ENCODE measurements around the gene C1QTNF6. TPM values are rescaled to one million over a fixed set of nuclear protein-coding genes. Genes with fewer than 3 reads are reported as not detected.

Gene C1QTNF6
- total and polyA plus RNA-seq, 10 of the 15 experiments (the other 5 are each of a cell fraction or from before 2014, with no cell fraction given) = 0.16 to 4.1 (median 1.3) TPM

- no peak for TF ChIP-seq ATF2 (IDR thresholded peaks at IDR 0.05; ENCODE audit: low read length)
- no peak for TF ChIP-seq HSF1 (IDR thresholded peaks at IDR 0.05; ENCODE audit: low read depth, low read length)
- TF ChIP-seq SIN3A (IDR thresholded peaks at IDR 0.05; ENCODE audit: low read depth, low read length) = no peak
- no peak for TF ChIP-seq ASH2L (IDR thresholded peaks at IDR 0.05; ENCODE audit: borderline replicate concordance, low read depth)
- TF ChIP-seq E2F4 (IDR thresholded peaks at IDR 0.05; ENCODE audit: low read depth, low read length) = no peak
- TF ChIP-seq NRF1 (conservative IDR thresholded peaks at IDR 0.05; ENCODE audit: low read depth, low read length) = no peak
- no peak for TF ChIP-seq SRF (IDR thresholded peaks at IDR 0.05; ENCODE audit: low read depth in 2 of 2, low read length in 2 of 2)
- TF ChIP-seq TCF7 (IDR thresholded peaks at IDR 0.05; ENCODE audit: borderline replicate concordance) = no peak
- TF ChIP-seq RB1 (IDR thresholded peaks at IDR 0.05; ENCODE audit: borderline replicate concordance) = no peak
- TF ChIP-seq DPF2 (IDR thresholded peaks at IDR 0.05) = no peak; the same call in 1 of the 2 replicates
- TF ChIP-seq EP300 (IDR thresholded peaks at IDR 0.05; ENCODE audit: borderline replicate concordance in 1 of 2, control insufficient read depth in 1 of 2, low read depth in 2 of 2, low read length in 2 of 2) = no peak
- TF ChIP-seq TARDBP (IDR thresholded peaks at IDR 0.05; ENCODE audit: borderline replicate concordance) = no peak
- no peak for TF ChIP-seq ZBTB40 (IDR thresholded peaks at IDR 0.05; ENCODE audit: borderline replicate concordance)
- no peak for TF ChIP-seq ZNF592 (IDR thresholded peaks at IDR 0.05)
- no peak for TF ChIP-seq TAF1 (IDR thresholded peaks at IDR 0.05; ENCODE audit: borderline replicate concordance, low read depth, low read length)
- no peak for TF ChIP-seq NR2F1 (conservative IDR thresholded peaks at IDR 0.05)
- TF ChIP-seq PAX5 (IDR thresholded peaks at IDR 0.05; ENCODE audit: borderline replicate concordance, low read depth, low read length) = peak; percentile 91
Measured at GRCh38 chr22:37166675-37167066, 21.4 kb downstream of the C1QTNF6 start (continued).

All from GM12878 (cell line).